ENCODE measurements around the gene C20orf173.
A peak's percentile ranks its signal among the peaks of the same experiment; 100 is the strongest.

The C20orf173 gene

GRCh38 chr20:35506179-35506578, 23.3 kb downstream of the C20orf173 start:
- DNase-seq, result no peak

GRCh38 chr20:35504751-35505150, 24.7 kb downstream of the C20orf173 start:
- DNase-seq, result no peak

- no peak for DNase-seq
Measured at GRCh38 chr20:35503841-35504561, 25.5 kb downstream of the C20orf173 start.

- DNase-seq, result no peak
Measured at GRCh38 chr20:35503281-35503680, 26.2 kb downstream of the C20orf173 start.

- DNase-seq, result no peak
Measured at GRCh38 chr20:35502352-35502751, 27.1 kb downstream of the C20orf173 start.

GRCh38 chr20:35499271-35499670, 30.2 kb downstream of the C20orf173 start:
- no peak for DNase-seq

- no peak for DNase-seq
Measured at GRCh38 chr20:35497780-35498189, 31.7 kb downstream of the C20orf173 start.

- no peak for DNase-seq
Measured at GRCh38 chr20:35497320-35497719, 32.1 kb downstream of the C20orf173 start.

- DNase-seq, result no peak
Measured at GRCh38 chr20:35496481-35496880, 33.0 kb downstream of the C20orf173 start.

- DNase-seq, result no peak
Measured at GRCh38 chr20:35492352-35492751, 37.1 kb downstream of the C20orf173 start.

- DNase-seq, result no peak
Measured at GRCh38 chr20:35491823-35492222, 37.6 kb downstream of the C20orf173 start.

- peak; percentile 27 for DNase-seq
Measured at GRCh38 chr20:35490736-35491181, 38.7 kb downstream of the C20orf173 start.

- no peak for DNase-seq
Measured at GRCh38 chr20:35489717-35490116, 39.7 kb downstream of the C20orf173 start.

GRCh38 chr20:35487479-35487878, 42.0 kb downstream of the C20orf173 start:
- DNase-seq, result no peak

- DNase-seq, result no peak
Measured at GRCh38 chr20:35479798-35480197, 49.7 kb downstream of the C20orf173 start.

- no peak for DNase-seq
Measured at GRCh38 chr20:35478804-35479472, 50.5 kb downstream of the C20orf173 start.

Data from effector CD8-positive, alpha-beta T cell (primary cell).